Neural cell (in vitro differentiated cells): Measurements from ENCODE around the gene SUGCT. TPM values are rescaled to one million over a fixed set of nuclear protein-coding genes. Genes with fewer than 3 reads are reported as not detected.

ENCODE experiments used
- H2AFZ ChIP-seq: fragments of 200-600, 300-800 bp; sonication (generic), shearing (Covaris generic); 2 replicates; pipeline ENCODE4 v1.6.0; 2014; ENCODE audit warnings: low read depth, mild to moderate bottlenecking, antibody characterized with exemption, low read length, moderate library complexity
- H3F3A ChIP-seq: fragments of 200-600 bp; shearing (Covaris generic); 2 replicates; pipeline ENCODE4 v1.6.1; 2016; ENCODE audit warnings: mild to moderate bottlenecking, moderate library complexity, mixed read lengths, antibody characterized with exemption, low read length; ENCODE audit not compliant: insufficient read depth, poor library complexity, severe bottlenecking
- H3K27ac ChIP-seq: fragments of 200-600, 300-800 bp; sonication (generic), shearing (Covaris generic); 2 replicates; pipeline ENCODE4 v1.5.1; 2014; ENCODE audit warnings: mild to moderate bottlenecking, low read length, moderate library complexity
- H3K27me3 ChIP-seq: fragments of 300-800, 200-600 bp; sonication (generic), shearing (Covaris generic); 2 replicates; pipeline ENCODE4 v1.6.0; 2014; ENCODE audit warnings: mild to moderate bottlenecking, low read depth, low read length, moderate library complexity; ENCODE audit not compliant: insufficient read depth
- H3K36me3 ChIP-seq: fragments of 300-800, 200-600 bp; sonication (generic), shearing (Covaris generic); 2 replicates; pipeline ENCODE4 v1.5.1; 2014; ENCODE audit warnings: mild to moderate bottlenecking, antibody characterized with exemption, low read length, moderate library complexity; ENCODE audit not compliant: insufficient read depth
- H3K4me2 ChIP-seq: fragments of 300-800, 200-600 bp; sonication (generic), shearing (Covaris generic); 2 replicates; pipeline ENCODE4 v1.6.0; 2014; ENCODE audit warnings: mild to moderate bottlenecking, low read length
- H3K4me3 ChIP-seq: fragments of 300-800, 200-600 bp; sonication (generic), shearing (Covaris generic); 2 replicates; pipeline ENCODE4 v1.5.1; 2014; ENCODE audit warnings: mild to moderate bottlenecking, low read length, moderate library complexity
- H3K79me2 ChIP-seq: fragments of 200-600 bp; shearing (Covaris generic); replicated peaks from 2 replicates; pipeline ENCODE4 v1.6.0; 2014; ENCODE audit warnings: mild to moderate bottlenecking, low read length, moderate library complexity; ENCODE audit not compliant: insufficient read depth
- H3K9ac ChIP-seq: fragments of 300-800, 200-600 bp; sonication (generic), shearing (Covaris generic); 2 replicates; pipeline ENCODE4 v1.6.1; 2016; ENCODE audit warnings: mild to moderate bottlenecking, low read length, mixed read lengths
- H3K9me2 ChIP-seq: fragments of 200-600 bp; shearing (Covaris generic); 2 replicates; pipeline ENCODE4 v1.6.1; 2016; ENCODE audit warnings: mild to moderate bottlenecking, low read length, mixed read lengths; ENCODE audit not compliant: insufficient read depth
- H3K9me3 ChIP-seq: fragments of 200-600, 300-800 bp; sonication (generic), shearing (Covaris generic); 2 replicates; pipeline ENCODE4 v1.6.1; 2016; ENCODE audit warnings: mild to moderate bottlenecking, mixed run types, low read length, moderate library complexity, mixed read lengths
- H4K20me1 ChIP-seq: fragments of 200-600 bp; shearing (Covaris generic); 2 replicates; pipeline ENCODE4 v1.6.1; 2016; ENCODE audit warnings: mild to moderate bottlenecking, mixed run types; ENCODE audit not compliant: insufficient read depth
- EP300 ChIP-seq: fragments of 450-650 bp; conservative IDR thresholded peaks from 2 replicates; pipeline ENCODE4 v1.6.1; 2014; ENCODE audit warnings: antibody characterized with exemption, mild to moderate bottlenecking, moderate library complexity; ENCODE audit not compliant: poor library complexity, severe bottlenecking
- EZH2 ChIP-seq: fragments of 200-600, 300-800 bp; shearing (Covaris generic), sonication (generic); IDR thresholded peaks from 2 replicates; pipeline ENCODE4 v1.6.1; 2014; ENCODE audit warnings: antibody characterized with exemption, low read length, borderline replicate concordance, mild to moderate bottlenecking; ENCODE audit not compliant: insufficient read depth, poor library complexity, severe bottlenecking
- MXI1 ChIP-seq: fragments of 450-650 bp; conservative IDR thresholded peaks from 2 replicates; pipeline ENCODE4 v1.6.1; 2014; ENCODE audit warnings: antibody characterized with exemption, mild to moderate bottlenecking; ENCODE audit not compliant: poor library complexity, severe bottlenecking
- POLR2AphosphoS5 ChIP-seq: IDR thresholded peaks from 2 replicates; pipeline ENCODE4 v1.6.1; 2012
- RAD21 ChIP-seq: fragments of 450-650 bp; conservative IDR thresholded peaks from 2 replicates; pipeline ENCODE4 v1.6.1; 2014; ENCODE audit warnings: antibody characterized with exemption, mild to moderate bottlenecking, moderate library complexity
- SMC3 ChIP-seq: fragments of 450-650 bp; conservative IDR thresholded peaks from 2 replicates; pipeline ENCODE4 v1.6.1; 2014; ENCODE audit warnings: antibody characterized with exemption, mild to moderate bottlenecking, moderate library complexity; ENCODE audit not compliant: poor library complexity
- TAF1 ChIP-seq: IDR thresholded peaks from 2 replicates; pipeline ENCODE4 v1.6.1; 2012; ENCODE audit warnings: low read depth
- polyA plus RNA-seq: library from polyadenylated mRNA; depleted of rRNA; stranded (reverse); fragments of >200 nt; gene quantifications from 2 replicates; pipeline ENCODE4 v1.2.3, GENCODE V29; 2014
- TF ChIP-seq, protein P1 (sequence below): IDR thresholded peaks from 2 replicates; pipeline ENCODE4 v1.6.1; 2012; ENCODE audit warnings: borderline replicate concordance
- TF ChIP-seq, protein P2 (sequence below): fragments of 450-650 bp; IDR thresholded peaks from 2 replicates; pipeline ENCODE4 v1.5.1; 2014; ENCODE audit warnings: antibody characterized with exemption, mild to moderate bottlenecking, moderate library complexity; ENCODE audit not compliant: poor library complexity, severe bottlenecking

SUGCT gene
- polyA plus RNA-seq, 1 donor from 2014 or later: not detected

DNA sequence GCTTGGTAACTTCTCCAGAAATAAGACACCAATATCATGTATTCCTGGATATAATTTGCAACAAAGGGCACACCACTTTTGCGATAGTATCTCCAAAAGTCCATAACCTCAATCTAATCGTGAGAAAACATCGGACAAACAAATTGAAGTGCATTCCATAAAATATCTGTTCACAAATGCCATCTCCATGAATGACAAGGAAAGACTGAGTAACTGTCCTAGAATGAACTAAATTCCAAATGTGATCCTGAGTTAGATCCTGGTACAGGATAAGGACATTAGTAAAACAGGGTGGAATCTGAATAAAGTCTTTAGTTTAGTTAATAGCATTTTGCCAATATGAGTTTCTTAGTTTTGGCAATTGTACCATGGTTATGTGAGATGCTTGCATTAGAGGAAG is 384.2 kb downstream of the SUGCT start (continued):
- TF ChIP-seq EP300 (no peak), RAD21 (no peak)

DNA sequence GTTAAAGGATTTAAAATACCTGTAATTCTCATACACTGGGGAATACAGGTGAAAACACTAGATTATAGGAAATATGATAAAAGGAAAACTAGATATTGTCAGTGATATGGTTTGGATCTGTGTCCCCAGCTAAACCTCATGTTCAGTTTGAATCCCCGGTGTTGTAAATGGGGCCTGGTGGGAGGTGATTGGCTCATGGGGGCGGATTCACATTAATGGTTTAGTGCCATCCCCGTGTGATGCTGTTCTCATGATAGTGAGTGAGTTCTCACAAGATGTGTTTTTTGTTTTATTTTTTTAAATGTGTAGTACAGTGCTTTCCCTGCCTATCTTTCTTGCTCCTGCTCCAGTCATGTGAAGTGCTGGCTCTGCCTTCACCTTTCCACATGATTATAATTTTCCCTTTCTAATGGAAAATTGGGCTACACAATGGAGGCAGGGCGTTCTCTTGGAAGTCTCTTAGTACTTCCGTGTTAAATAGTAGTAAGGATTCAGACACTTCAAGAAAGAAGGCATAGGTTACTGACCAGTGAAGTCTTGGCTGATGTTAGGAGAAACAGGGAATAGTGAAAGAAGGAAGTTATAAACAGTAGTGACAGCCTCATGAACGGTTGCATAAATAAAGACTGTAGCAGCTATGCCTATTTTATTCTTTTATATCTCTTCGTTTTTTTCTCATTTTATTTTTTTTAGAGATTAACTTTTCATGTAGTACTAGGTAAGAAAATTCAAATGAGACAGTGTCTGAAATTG is 386.4 kb downstream of the SUGCT start:
- H3K9me2 ChIP-seq: no peaks in the 10 kb centered on the region
- no peak overlapping the region for H3K4me3 ChIP-seq
- H3K79me2 ChIP-seq: no peaks in the 10 kb centered on the region
- no peak overlapping the region for H2AFZ ChIP-seq
- H3K27me3 ChIP-seq: no peaks in the 10 kb centered on the region
- no peaks in the 10 kb centered on the region for H3K9me3 ChIP-seq
- no peak overlapping the region for H3K27ac ChIP-seq
- H3K4me2 ChIP-seq: no peak overlapping the region
- TF ChIP-seq, protein P1, sequence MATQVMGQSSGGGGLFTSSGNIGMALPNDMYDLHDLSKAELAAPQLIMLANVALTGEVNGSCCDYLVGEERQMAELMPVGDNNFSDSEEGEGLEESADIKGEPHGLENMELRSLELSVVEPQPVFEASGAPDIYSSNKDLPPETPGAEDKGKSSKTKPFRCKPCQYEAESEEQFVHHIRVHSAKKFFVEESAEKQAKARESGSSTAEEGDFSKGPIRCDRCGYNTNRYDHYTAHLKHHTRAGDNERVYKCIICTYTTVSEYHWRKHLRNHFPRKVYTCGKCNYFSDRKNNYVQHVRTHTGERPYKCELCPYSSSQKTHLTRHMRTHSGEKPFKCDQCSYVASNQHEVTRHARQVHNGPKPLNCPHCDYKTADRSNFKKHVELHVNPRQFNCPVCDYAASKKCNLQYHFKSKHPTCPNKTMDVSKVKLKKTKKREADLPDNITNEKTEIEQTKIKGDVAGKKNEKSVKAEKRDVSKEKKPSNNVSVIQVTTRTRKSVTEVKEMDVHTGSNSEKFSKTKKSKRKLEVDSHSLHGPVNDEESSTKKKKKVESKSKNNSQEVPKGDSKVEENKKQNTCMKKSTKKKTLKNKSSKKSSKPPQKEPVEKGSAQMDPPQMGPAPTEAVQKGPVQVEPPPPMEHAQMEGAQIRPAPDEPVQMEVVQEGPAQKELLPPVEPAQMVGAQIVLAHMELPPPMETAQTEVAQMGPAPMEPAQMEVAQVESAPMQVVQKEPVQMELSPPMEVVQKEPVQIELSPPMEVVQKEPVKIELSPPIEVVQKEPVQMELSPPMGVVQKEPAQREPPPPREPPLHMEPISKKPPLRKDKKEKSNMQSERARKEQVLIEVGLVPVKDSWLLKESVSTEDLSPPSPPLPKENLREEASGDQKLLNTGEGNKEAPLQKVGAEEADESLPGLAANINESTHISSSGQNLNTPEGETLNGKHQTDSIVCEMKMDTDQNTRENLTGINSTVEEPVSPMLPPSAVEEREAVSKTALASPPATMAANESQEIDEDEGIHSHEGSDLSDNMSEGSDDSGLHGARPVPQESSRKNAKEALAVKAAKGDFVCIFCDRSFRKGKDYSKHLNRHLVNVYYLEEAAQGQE: no peak
- TF ChIP-seq EP300: no peak
- no peak for TF ChIP-seq EZH2
- TF ChIP-seq POLR2AphosphoS5: no peak
- no peak for TF ChIP-seq MXI1
- TF ChIP-seq, protein P2, sequence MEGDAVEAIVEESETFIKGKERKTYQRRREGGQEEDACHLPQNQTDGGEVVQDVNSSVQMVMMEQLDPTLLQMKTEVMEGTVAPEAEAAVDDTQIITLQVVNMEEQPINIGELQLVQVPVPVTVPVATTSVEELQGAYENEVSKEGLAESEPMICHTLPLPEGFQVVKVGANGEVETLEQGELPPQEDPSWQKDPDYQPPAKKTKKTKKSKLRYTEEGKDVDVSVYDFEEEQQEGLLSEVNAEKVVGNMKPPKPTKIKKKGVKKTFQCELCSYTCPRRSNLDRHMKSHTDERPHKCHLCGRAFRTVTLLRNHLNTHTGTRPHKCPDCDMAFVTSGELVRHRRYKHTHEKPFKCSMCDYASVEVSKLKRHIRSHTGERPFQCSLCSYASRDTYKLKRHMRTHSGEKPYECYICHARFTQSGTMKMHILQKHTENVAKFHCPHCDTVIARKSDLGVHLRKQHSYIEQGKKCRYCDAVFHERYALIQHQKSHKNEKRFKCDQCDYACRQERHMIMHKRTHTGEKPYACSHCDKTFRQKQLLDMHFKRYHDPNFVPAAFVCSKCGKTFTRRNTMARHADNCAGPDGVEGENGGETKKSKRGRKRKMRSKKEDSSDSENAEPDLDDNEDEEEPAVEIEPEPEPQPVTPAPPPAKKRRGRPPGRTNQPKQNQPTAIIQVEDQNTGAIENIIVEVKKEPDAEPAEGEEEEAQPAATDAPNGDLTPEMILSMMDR: no peak
- no peak for TF ChIP-seq RAD21
- TF ChIP-seq SMC3: no peak
- no peak for TF ChIP-seq TAF1
- H3F3A ChIP-seq: no peaks in the 10 kb centered on the region
- H4K20me1 ChIP-seq: no peaks in the 10 kb centered on the region
- H3K36me3 ChIP-seq: no peaks in the 10 kb centered on the region
- no peak overlapping the region for H3K9ac ChIP-seq

DNA sequence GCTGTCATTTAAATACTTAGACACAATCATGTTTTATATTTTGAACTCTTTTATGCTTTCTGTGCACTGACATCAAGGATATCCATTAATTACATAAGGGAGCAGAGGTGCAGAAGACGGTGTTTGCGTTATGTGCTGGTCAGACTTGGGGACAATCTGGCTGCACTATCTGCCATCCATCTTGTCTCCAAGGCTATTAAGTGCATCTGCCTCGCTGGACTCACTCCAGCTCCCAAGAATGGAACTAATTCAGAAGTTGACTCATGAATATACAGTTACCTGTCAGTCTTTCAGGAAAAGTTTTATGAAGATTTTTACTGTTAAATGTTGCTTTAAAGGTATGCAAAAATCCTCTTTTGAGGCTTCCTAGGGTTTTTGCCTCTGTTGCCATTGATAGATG is 391.0 kb downstream of the SUGCT start:
- Histone ChIP-seq H3K27ac (no peak overlapping the region), H3F3A (no peaks in the 10 kb centered on the region), H3K9me3 (no peaks in the 10 kb centered on the region), H2AFZ (no peak overlapping the region), H3K4me3 (no peak overlapping the region), H3K36me3 (no peaks in the 10 kb centered on the region), H3K4me2 (no peak overlapping the region), H4K20me1 (no peaks in the 10 kb centered on the region), H3K9me2 (no peaks in the 10 kb centered on the region), H3K79me2 (no peaks in the 10 kb centered on the region), H3K27me3 (no peaks in the 10 kb centered on the region), H3K9ac (no peak overlapping the region)
- TF ChIP-seq MXI1 (no peak), EP300 (no peak), RAD21 (no peak), EZH2 (no peak), SMC3 (no peak), POLR2AphosphoS5 (no peak), TAF1 (no peak)
- TF ChIP-seq, protein P2: no peak
- TF ChIP-seq, protein P1: no peak
